Upper lobe of left lung (tissue), 4 donors: Measurements from ENCODE around the gene UBAP1.

Experiments used
- CTCF ChIP-seq, 6 experiments: fragments of 450-650 bp in 4 of 6; fragments of 200-600 bp in 2 of 6; sonication (generic) in 2 of 6; IDR thresholded peaks; one replicate each; pipeline ENCODE4 v1.5.1; 2016 to 2019; ENCODE audit warnings: antibody characterized with exemption in 6 of 6
- POLR2A ChIP-seq, 4 donors: fragments of 450-650 bp; IDR thresholded peaks; one replicate each; pipeline ENCODE4 v1.5.1; 2016 to 2017; ENCODE audit warnings: antibody characterized with exemption in 4 of 4, mild to moderate bottlenecking in 2 of 4

GRCh38 chr9:34227445-34227844 is 48.6 kb downstream of the UBAP1 start:
- TF ChIP-seq POLR2A (IDR thresholded peaks at IDR 0.05) = no peak
- no peak for TF ChIP-seq CTCF (IDR thresholded peaks at IDR 0.05)
